AG08395 (cell line): ENCODE data around the gene DBF4B.
"Not testable (repeated sequence)": the region's sequence is repeated elsewhere in the genome, so short reads cannot be mapped to it uniquely, and the experiment has no call there.

Experiments used
- DNase-seq: peaks from one replicate; pipeline ENCODE4 v3.0.0; 2012; ENCODE audit warnings: mixed read lengths, low spot score

DBF4B gene

GRCh38 chr17:44733753-44734152 lies 25.3 kb downstream of the DBF4B start:
- no peak for DNase-seq

- no peak for DNase-seq
Observed at GRCh38 chr17:44734272-44734671, 25.8 kb downstream of the DBF4B start.

GRCh38 chr17:44736551-44737240 lies 28.2 kb downstream of the DBF4B start:
- DNase-seq, result no peak

- DNase-seq, result peak; percentile 52
Observed at GRCh38 chr17:44738214-44738906, 29.9 kb downstream of the DBF4B start.

- DNase-seq, result no peak
Observed at GRCh38 chr17:44741316-44741715, 32.9 kb downstream of the DBF4B start.

GRCh38 chr17:44745301-44745700 lies 36.8 kb downstream of the DBF4B start:
- DNase-seq, result no peak

GRCh38 chr17:44745738-44746137 lies 37.3 kb downstream of the DBF4B start:
- DNase-seq, result not testable (repeated sequence)

GRCh38 chr17:44747566-44747965 lies 39.1 kb downstream of the DBF4B start:
- no peak for DNase-seq

- DNase-seq, result no peak
Observed at GRCh38 chr17:44749076-44749979, 40.9 kb downstream of the DBF4B start.

- no peak for DNase-seq
Observed at GRCh38 chr17:44749980-44750318, 41.5 kb downstream of the DBF4B start.

GRCh38 chr17:44751331-44751730 lies 42.9 kb downstream of the DBF4B start:
- DNase-seq, result no peak

- DNase-seq, result no peak
Observed at GRCh38 chr17:44751806-44752205, 43.3 kb downstream of the DBF4B start.

- DNase-seq, result no peak
Observed at GRCh38 chr17:44752953-44753861, 44.7 kb downstream of the DBF4B start.

GRCh38 chr17:44754276-44754675 lies 45.8 kb downstream of the DBF4B start:
- no peak for DNase-seq

- DNase-seq, result not testable (repeated sequence)
Observed at GRCh38 chr17:44755180-44755579, 46.7 kb downstream of the DBF4B start.

- no peak for DNase-seq
Observed at GRCh38 chr17:44757045-44757917, 48.8 kb downstream of the DBF4B start.

- DNase-seq, result no peak
Observed at GRCh38 chr17:44757918-44758413, 49.5 kb downstream of the DBF4B start.

- peak; percentile 55 for DNase-seq
Observed at GRCh38 chr17:44758414-44759085, 50.1 kb downstream of the DBF4B start, which contains the start of gene ADAM11. Gene ADAM11, plus strand, starts transcription at chr17:44758988. Its CDS starts 212 bp downstream, at chr17:44759200.

- DNase-seq, result peak; percentile 39
Observed at GRCh38 chr17:44759086-44759915, 50.8 kb downstream of the DBF4B start.
